Activated CD8-positive, alpha-beta T cell treated with anti-CD3 and anti-CD28 coated beads for 36 hours (primary cell): ENCODE data around the gene KRT16. TPM values are rescaled to one million over a fixed set of nuclear protein-coding genes. Genes with fewer than 3 reads are reported as not detected.

ENCODE experiments used
- ATAC-seq: fragments of 200-7000 bp; cut with Tn5 transposase; one replicate; pipeline ENCODE4 v1.10.0; 2021; ENCODE audit warnings: mild to moderate bottlenecking, moderate library complexity
- CTCF ChIA-PET: fragments of 350-600 bp; sonication (Branson Sonifier 250); formaldehyde crosslinking; loops from one replicate; lab custom pipeline; 2021; ENCODE audit warnings: antibody characterized with exemption; lab: Charles Lee
- POLR2A ChIA-PET: fragments of 350-600 bp; sonication (Branson Sonifier 250); formaldehyde crosslinking; loops from one replicate; lab custom pipeline; 2021; ENCODE audit warnings: antibody characterized with exemption; lab: Charles Lee
- DNase-seq: peaks from one replicate; pipeline ENCODE4 v3.0.0-alpha.2; 2020
- H3K27ac Mint-ChIP-seq: one replicate; pipeline ENCODE4 v1.8.0; 2021; ENCODE audit warnings: mild to moderate bottlenecking, mixed read lengths
- H3K27me3 Mint-ChIP-seq: one replicate; pipeline ENCODE4 v1.8.0; 2021; ENCODE audit warnings: mixed read lengths
- H3K36me3 Mint-ChIP-seq: one replicate; pipeline ENCODE4 v1.8.0; 2021; ENCODE audit warnings: low read depth, mixed read lengths
- H3K4me1 Mint-ChIP-seq: one replicate; pipeline ENCODE4 v1.8.0; 2021; ENCODE audit warnings: low read depth, mixed read lengths
- H3K4me3 Mint-ChIP-seq: one replicate; pipeline ENCODE4 v1.8.0; 2021; ENCODE audit warnings: mild to moderate bottlenecking, moderate library complexity, mixed read lengths
- H3K9me3 Mint-ChIP-seq: one replicate; pipeline ENCODE4 v1.8.0; 2021; ENCODE audit warnings: mixed read lengths
- intact Hi-C: fragments of 100-400 bp; cut with micrococcal nuclease; formaldehyde crosslinking; loops from one replicate; pipeline ENCODE4 v1.10.0; 2022
- total RNA-seq, 2 experiments: library from RNA; stranded (reverse); gene quantifications; one replicate each; pipeline ENCODE4 v1.2.3, GENCODE V29; 2021
- TF ChIP-seq, protein P1 (sequence below): fragments of 200-600 bp; IDR thresholded peaks from one replicate; pipeline ENCODE4 v1.8.0; 2022; ENCODE audit warnings: antibody characterized with exemption, mild to moderate bottlenecking

The KRT16 gene
- total RNA-seq, 2 experiments from 2014 or later = not detected

DNA sequence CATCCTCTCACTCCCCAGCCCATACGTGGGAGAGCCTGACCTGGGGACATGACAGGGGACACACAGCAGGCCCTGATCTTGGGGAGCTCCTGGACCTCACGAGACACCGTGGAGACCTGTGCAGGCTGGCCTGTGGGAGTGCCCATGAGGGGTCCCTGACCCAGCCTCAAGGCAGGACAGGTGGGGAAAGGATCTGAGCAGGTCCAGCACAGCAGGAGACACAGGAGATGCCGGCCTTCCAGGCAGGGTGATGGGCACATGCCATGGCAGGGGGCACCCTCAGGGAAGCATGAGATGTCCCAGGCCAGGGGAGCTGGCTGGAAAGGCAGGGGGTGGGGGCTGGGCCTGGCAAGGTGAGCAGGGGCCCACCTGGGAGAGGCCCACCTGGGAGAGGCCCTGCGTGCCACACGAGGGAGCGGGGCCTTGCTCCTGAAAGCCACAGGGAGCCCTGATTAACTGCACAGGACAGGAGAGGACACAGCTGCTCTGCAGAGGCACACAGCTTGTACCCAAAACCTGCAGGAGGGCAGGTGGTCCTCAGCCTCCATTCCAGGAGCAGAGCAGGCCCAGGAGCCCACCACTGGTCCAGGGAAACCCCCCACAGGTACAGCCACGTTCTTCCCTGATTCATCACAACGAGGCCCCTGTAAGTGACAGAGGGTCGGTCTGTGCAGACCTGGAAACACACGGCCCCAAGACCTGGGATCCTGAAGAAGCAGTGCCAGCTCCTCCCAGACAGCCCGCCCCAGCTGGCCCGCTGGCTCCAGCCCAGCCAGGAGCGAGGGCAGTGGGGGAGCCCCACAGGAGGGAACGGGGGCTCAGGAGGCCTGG lies 38.4 kb upstream of the KRT16 start:
- H3K27ac Mint-ChIP-seq = no peak overlapping the region
- no peak overlapping the region for H3K4me3 Mint-ChIP-seq
- ATAC-seq = no peak
- H3K27me3 Mint-ChIP-seq = peaks cover 3% of the 10 kb centered on the region
- TF ChIP-seq, protein P1, sequence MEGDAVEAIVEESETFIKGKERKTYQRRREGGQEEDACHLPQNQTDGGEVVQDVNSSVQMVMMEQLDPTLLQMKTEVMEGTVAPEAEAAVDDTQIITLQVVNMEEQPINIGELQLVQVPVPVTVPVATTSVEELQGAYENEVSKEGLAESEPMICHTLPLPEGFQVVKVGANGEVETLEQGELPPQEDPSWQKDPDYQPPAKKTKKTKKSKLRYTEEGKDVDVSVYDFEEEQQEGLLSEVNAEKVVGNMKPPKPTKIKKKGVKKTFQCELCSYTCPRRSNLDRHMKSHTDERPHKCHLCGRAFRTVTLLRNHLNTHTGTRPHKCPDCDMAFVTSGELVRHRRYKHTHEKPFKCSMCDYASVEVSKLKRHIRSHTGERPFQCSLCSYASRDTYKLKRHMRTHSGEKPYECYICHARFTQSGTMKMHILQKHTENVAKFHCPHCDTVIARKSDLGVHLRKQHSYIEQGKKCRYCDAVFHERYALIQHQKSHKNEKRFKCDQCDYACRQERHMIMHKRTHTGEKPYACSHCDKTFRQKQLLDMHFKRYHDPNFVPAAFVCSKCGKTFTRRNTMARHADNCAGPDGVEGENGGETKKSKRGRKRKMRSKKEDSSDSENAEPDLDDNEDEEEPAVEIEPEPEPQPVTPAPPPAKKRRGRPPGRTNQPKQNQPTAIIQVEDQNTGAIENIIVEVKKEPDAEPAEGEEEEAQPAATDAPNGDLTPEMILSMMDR = no peak
- DNase-seq = no peak
- no peaks in the 10 kb centered on the region for H3K9me3 Mint-ChIP-seq
- ChIA-PET CTCF (interaction anchor here (1.0 to 15.9 kb wide), 4 partner anchors 14 to 743 kb away, joined by 3 to 435 read pairs (median 20); no protein-coding TSS in a partner anchor), POLR2A (interaction anchor here (0.7 to 1.2 kb wide), 3 partner anchors 9 to 102 kb away, joined by 3 read pairs; no protein-coding TSS in a partner anchor)
- peaks cover 7% of the 10 kb centered on the region for H3K4me1 Mint-ChIP-seq
- H3K36me3 Mint-ChIP-seq = no peaks in the 10 kb centered on the region
- intact Hi-C loops = no loop called here

DNA sequence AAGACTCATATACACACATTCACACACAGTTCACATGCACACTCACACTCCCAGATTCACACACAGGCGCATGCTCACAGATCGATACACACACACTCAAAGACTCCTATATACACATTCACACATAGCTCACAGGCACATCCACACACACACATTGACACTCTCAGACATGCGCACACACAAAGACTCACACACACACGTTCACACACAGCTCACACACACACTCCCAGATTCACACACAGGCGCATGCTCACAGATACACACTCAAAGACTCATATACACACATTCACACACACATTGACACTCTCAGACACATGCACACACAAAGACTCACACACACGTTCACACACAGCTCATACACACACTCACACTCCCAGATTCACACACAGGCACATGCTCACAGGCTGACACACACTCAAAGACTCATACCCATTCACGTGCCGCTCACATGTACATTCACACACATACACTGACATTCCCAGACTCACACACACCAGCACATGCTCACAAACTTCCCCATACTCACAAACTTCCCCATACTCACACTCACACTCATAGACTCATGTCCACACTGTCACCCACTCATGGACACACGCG lies 37.5 kb upstream of the KRT16 start:
- Mint-ChIP-seq H3K4me3 (no peak overlapping the region), H3K36me3 (no peaks in the 10 kb centered on the region), H3K27me3 (peaks cover 3% of the 10 kb centered on the region), H3K27ac (no peak overlapping the region), H3K4me1 (peaks cover 7% of the 10 kb centered on the region), H3K9me3 (no peaks in the 10 kb centered on the region)
- ATAC-seq (no peak), DNase-seq (no peak)
- TF ChIP-seq, protein P1 = no peak
- CTCF ChIA-PET = interaction anchor here (0.7 to 15.9 kb wide), 14 partner anchors 10 to 742 kb away, joined by 3 to 435 read pairs (median 8); no protein-coding TSS in a partner anchor
- intact Hi-C loops = no loop called here
- POLR2A ChIA-PET = interaction anchor here (0.7 to 3.3 kb wide), 2 partner anchors 40 to 101 kb away, joined by 3 to 14 read pairs; partner anchors contain the start of gene EIF1

DNA sequence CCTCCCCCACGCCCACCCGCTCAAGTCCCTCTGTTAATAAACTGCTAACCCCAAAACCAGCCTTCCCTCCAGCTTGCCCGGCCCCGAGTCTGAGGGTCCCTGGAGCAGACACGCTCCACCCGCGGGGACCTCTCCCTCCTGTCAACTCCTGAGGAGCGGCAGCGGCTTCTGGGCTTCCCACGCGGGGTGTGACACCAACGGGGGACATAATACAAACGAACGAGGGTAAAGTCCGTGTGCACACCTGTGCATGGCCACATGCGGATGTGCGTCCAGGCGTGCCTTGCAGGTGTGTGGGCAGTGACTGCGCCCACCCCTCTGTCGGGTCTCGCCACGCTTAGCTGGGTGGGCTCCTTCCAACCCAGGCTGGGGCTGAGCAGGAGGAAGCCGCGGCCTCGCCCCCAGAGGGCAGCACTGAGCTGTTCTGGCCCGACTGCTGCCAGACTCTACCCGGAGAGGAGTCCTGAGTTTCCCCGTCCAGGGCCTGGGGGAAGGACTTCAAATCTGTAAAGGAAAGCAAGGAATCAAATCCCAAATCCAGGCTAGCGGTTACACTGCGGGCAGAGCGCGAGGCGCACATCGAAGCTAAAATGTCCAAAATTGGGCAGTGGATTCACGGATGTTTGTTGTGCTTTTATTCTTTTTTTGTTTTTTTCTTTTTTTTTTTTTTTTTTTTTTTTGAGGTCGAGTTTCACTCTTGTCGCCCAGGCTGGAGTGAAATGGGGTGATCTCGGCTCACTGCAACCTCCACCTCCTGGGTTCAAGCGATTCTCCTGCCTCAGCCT lies 36.0 kb upstream of the KRT16 start:
- intact Hi-C loops = loop anchor here (1.0 kb wide), 1 partner anchor 99 kb away; no protein-coding TSS in a partner anchor
- peak; percentile 92 for ATAC-seq
- TF ChIP-seq, protein P1 = peak; percentile 88

DNA sequence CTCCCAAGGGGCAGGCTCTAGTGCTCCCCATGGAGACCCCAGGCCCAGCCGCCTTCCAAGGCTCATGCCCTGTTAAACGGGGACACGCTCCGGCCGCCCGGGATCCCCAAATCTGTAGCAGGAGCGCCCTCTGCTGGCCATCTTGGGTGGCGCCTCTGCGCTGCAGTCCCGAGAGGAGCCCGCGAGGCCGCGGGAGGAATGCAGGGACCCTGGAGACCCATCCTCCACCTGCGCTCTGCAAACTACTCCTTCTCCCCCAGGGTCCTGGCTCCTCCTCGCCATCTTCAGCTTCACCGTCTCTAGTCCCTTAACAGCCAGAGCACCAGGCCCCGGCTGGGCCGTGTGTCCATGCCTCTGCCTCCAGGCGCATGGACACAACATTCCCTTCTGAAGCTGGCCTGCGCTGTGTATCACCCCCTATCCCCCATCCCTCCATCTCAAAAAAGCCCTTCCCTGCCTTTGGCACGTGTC lies 35.4 kb upstream of the KRT16 start:
- Mint-ChIP-seq H3K27ac (no peak overlapping the region), H3K27me3 (peaks cover 3% of the 10 kb centered on the region), H3K4me3 (peak overlapping the region; percentile 43), H3K9me3 (no peaks in the 10 kb centered on the region), H3K4me1 (peaks cover 7% of the 10 kb centered on the region), H3K36me3 (no peaks in the 10 kb centered on the region)
- intact Hi-C loops = loop anchor here (1.0 kb wide), 1 partner anchor 99 kb away; no protein-coding TSS in a partner anchor
- ChIA-PET CTCF (interaction anchor here (0.7 to 15.9 kb wide), 54 partner anchors 10 to 1023 kb away, joined by 3 to 435 read pairs (median 4); partner anchors contain the start of genes KLHL11, KRT15, KRT17 and KRT19), POLR2A (interaction anchor here (1.1 to 3.3 kb wide), 4 partner anchors 15 to 99 kb away, joined by 4 to 16 read pairs (median 9); partner anchors contain the start of gene EIF1)
- TF ChIP-seq, protein P1 = peak; percentile 49
- ATAC-seq (peak; percentile 80), DNase-seq (peak; percentile 93)

More for the DNA sequence above, 36.0 kb upstream of the KRT16 start:
- Mint-ChIP-seq H3K27ac (peak overlapping the region; percentile 65), H3K4me3 (peak overlapping the region; percentile 43), H3K27me3 (peaks cover 3% of the 10 kb centered on the region), H3K36me3 (no peaks in the 10 kb centered on the region), H3K9me3 (no peaks in the 10 kb centered on the region), H3K4me1 (peaks cover 7% of the 10 kb centered on the region)
- CTCF ChIA-PET = interaction anchor here (0.6 to 15.9 kb wide), 62 partner anchors 8 to 1023 kb away, joined by 3 to 435 read pairs (median 4); partner anchors contain the start of genes KLHL11, KRT15, KRT17 and KRT19
- POLR2A ChIA-PET = interaction anchor here (0.9 to 3.3 kb wide), 5 partner anchors 14 to 99 kb away, joined by 4 to 16 read pairs (median 4); partner anchors contain the start of gene EIF1
- peak; percentile 88 for DNase-seq
